GM21367 (cell line): ENCODE measurements around the gene WDR64.
"Not testable (repeated sequence)": the region's sequence is repeated elsewhere in the genome, so short reads cannot be mapped to it uniquely, and the experiment has no call there.

ENCODE experiments used
- ATAC-seq: cut with Tn5 transposase; IDR thresholded peaks from one replicate; pipeline ENCODE4 v1.9.1; 2021; ENCODE audit not compliant: unreplicated experiment

WDR64 gene

DNA sequence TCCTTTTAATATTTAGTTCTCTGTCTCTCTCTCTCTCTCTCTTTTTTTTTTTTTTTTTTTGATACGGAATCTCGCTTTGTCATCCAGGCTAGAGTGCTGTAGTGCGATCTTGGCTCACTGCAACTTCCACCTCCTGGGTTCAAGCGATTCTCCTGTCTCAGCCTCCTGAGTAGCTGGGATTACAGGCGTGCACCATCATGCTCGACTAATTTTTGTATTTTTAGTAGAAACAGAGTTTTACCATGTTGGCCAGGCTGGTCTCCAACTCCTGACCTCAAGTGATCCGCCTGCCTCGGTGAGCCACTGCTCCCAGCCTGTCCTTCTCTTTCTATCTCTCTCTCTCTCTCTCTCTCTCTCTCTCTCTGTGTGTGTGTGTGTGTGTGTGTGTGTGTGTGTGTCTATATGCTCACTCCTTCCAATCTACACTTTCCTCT lies 83.4 kb downstream of the WDR64 start:
- not testable (repeated sequence) for ATAC-seq

DNA sequence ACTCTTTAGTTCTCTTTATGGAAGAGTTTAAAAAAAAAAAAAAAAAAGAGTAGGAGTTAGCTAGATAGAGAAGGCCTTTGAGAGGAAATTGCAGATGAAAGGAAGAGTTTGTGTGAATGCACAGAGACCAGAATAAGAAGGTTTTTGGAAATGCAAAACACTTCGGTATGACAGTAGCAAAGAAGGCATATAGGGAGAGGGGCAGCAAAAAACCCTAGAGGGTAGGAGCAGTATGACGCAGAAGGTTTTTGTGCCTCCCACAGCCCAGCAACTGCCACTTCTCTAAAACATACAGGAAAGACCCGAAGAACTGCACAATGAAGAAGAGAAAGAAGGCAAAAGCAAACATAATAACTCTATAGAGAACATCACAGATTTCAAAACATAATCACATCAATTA lies 84.3 kb downstream of the WDR64 start:
- no peak for ATAC-seq

DNA sequence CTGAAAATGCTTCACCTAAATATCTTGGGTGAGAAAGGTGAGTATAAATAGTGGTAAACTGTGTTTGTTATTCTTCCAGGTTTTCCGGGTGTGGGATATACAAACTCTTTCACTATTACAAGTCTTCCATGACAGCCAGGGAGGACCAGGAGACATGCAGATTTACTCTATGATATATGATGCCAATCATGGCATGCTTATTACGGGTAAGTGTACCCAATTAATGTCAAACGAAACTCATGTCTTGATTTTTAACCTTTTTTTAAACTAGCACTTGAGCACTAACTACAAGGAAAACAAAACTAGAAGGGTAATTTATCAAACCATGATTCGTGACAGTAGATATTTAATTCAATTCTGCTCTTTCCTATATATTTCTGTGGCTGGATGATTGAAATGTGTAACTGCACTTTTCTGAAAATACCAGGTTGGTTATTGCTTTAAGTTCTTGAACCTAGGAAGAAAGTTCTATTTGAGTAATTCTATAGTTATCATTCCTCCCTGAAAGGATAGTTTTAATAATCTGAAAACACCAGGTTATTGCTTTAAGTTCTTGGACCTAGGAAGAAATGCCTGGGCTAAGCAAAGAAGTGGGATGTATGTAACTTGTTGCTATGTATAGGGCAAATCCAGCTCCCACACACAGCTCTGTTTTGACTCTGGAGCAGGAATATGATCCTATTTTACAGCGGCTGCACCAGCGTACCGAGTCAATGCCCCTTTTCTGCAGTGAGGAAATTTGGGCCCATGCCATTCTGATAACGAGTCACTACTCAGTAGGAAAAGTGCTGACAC lies 86.4 kb downstream of the WDR64 start:
- ATAC-seq = no peak

DNA sequence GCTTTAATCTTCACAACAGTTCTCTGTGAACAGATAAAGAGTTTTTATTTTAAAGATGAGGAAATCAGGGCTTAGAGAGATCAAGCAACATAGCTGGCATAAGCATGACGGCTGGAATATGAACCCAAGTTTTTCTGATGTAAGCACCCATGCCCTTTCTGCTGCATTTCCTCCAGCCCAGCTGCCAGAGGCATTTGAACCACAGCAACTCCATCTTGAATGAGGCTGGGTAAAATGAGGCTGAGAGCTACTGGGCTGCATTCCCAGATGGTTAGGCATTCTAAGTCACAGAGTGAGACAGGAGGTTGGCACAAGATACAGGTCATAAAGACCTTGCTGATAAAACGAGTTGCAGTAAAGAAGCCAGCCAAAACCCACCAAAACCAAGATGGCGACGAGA lies 90.0 kb downstream of the WDR64 start:
- no peak for ATAC-seq

DNA sequence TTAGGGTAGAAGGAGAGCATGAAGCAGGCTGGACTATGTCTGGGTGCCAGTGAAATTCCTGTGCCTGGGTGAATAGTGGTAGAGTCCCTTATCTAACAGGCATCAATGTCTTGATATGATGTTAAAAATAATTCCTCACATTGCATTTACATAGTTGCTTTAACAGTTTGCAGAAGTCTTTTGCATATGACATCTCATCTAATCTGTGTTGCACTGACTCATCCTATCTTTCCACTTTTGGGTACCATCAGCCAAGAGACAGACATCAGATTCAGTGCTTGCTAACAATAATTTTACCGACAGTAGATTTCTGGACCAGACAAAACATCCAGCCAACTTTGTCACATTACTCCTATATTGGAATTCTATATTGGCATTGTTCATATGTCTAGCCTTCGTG lies 92.5 kb downstream of the WDR64 start:
- no peak for ATAC-seq

DNA sequence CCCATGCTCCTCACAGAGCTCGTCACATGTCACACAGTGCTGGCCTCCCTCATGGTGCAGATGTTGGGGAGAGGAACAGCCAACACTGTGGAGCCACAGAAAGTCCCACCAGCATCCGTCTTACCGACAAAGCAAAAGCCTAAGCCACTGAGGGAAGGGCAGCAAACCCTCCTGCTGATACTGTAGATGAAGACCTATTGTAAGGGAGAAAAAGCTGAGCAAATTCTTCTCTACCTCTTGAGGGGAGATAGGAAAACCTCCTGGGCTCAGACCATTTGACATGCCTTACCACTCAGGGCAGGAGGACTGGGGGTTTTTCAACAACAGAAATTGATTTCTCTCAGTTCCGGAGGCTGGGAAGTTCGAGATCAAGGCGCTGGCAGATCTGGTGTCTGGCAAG lies 95.9 kb downstream of the WDR64 start:
- ATAC-seq = no peak

DNA sequence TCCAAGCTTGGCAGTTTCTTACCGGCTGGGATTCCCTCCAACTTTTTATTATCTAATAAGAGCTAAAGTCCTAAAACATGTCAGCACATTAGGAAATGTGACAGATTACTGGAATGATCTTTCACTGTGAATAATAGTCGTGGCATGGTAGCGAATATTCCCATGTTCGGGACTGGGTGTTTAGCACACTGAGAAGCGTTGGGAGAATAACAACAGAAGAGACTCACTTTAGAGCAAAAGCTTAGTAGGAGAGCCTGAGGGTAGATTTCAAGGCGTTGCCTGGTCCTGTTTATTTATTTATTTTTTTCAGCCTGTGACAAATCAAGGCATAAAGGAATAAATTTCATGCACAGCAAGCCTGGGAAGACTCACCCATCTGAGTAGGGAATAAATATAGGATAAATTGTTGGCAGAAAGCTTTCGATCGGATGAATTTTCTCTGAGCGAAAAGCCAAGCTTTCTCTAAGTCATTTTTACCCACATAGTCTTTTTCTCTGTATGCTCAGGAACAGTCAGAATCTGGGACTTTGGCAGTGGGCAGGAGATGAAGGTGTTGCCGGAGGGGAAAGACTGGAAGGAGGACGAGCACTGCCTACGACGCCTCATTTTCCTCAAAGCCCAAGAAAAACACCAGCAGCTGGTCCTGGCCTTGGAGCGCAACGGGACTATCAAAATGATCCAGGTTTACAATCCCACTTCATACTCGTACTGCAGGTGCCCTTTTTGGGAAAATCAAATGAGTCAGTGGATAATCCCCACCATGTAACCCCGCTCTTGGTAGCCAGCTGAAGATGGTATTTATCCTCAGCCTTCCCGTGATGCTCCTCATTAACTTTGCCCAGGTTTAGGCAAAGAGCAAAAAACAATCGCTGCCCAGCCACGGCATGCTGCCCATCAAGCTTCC lies 97.2 kb downstream of the WDR64 start:
- no peak for ATAC-seq

DNA sequence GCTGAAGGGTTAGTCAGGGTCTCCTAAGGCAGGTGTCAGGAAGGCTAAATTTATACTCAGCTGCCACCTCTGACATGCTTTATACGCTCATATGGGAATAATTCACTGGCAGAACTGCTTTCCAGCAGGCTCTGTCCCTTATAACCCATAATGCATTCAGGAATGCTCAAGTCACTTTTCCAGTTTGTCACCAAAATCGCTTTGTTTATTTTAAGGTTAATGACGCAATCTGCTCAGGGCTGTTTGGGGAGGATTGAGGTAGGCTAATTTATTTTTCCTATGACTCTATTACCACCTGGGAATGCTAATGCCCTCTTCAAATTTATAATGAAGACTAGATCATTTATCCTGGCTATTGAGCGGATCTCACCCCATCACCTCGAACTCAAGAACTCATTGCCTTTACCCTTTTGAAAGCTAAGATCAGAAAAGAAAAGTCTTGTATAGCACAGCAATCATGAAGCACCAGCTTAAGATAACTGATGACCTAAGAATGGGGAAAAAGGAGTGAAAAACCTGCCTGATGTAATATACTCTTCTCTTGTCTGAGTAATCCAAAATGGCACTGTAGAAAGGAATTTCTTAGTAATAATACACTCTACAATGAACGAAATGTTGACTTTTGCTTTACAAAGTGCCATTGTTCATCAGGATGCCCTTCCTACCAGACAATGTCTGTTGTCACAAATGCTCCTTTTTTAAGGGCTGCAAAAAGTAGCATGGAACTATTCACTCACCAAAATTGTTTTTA lies 98.0 kb downstream of the WDR64 start:
- ATAC-seq = no peak

DNA sequence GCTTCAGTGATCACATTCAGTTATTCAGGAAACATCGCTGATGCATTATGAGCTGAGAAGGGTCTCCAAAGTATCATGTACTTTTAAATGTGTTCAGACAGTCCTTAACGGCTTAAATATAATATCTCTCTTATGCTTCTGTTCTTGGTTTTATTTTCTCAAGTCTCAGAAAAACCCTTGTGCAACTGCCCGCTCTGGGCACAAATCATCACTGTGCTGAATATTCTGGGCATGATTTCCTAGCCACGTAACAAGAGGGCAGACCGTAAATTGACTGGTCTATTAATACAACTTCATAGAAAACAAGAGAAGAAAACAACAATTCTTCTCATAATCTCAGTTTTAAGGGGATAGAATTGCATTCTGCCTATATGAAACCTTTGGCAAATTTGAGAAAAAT lies 99.4 kb downstream of the WDR64 start:
- no peak for ATAC-seq

DNA sequence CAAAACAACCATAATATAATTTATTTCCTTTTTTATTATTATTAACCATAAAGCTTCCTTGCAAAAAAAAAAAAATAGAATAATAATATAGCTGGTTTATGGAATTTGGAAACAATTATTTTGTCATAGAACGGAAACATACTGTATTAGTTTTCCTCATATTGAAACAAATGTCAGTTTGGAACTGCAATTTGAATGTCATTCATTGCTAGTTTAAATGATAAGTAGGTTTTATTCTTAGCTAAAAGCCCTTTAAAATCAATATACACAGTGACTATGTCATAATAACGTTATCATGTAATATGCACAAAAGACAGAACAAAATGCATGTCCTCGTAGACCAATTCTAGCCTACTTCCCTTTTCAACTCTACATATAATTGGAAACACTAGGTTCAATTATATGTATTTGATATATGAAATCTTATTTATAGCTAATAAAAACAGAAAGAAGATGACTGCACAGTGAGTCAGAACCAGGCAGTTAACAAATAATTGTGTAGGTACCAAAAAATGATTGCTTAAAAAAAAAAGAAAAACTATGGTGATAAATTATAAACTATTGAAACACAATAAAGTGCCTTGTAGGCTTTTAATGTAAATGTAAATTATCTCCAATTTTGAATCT lies 110.7 kb downstream of the WDR64 start:
- no peak for ATAC-seq

DNA sequence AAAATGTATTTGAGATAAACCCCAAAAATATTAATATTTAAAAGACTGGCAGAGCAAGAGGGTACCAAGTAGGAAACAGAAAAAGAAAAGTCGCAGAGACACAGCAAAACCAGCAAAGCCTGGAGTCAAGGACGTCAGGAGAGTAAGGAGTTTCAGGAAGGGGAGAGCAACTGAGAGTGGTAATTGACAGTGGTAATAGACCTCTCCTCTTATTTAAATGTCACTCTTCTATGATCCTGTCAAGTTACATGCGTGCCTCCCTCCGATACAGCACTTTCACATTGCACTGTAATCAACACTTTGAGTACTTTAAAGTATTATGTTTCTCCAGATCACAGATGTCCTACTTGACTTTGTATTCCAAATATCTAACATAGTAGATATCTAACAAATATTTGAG lies 113.3 kb downstream of the WDR64 start:
- no peak for ATAC-seq

DNA sequence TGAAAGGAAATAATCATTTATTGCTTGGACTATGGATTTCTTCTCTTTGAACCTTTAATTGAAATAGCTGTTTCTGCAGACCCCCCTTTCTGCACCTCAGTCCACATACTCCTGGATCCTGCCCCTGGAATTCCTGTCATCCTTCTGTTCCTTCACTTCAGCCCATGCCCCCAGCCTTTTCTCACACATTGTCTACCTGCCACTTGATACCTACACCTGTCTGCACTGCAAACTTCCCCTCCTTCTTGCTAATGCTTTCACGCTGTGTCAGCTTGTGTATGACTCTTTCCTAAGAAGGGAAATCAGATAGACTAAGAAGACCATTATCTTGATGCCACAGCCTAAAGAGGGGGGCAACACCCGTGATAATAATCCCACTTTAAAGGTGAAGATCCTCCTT lies 115.7 kb downstream of the WDR64 start:
- ATAC-seq = no peak

DNA sequence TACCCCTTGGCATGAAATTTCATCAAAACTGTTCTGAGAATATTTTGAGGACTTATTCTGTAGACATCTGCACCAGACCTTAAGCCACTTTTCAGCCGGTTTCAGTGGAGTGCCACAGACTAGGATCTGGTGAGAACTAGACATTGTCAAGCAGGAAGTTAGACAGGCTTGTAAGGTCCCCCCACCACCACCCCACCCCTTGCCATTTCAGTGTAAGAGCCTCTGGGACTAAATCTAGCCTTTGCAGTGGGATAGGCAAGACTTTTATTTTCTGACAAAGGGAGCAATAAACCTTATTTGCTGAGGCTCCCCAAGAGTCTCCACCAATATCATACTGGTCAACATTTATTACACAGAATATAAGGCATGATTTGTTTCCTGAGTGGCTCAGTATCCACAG lies 118.0 kb downstream of the WDR64 start:
- no peak for ATAC-seq

DNA sequence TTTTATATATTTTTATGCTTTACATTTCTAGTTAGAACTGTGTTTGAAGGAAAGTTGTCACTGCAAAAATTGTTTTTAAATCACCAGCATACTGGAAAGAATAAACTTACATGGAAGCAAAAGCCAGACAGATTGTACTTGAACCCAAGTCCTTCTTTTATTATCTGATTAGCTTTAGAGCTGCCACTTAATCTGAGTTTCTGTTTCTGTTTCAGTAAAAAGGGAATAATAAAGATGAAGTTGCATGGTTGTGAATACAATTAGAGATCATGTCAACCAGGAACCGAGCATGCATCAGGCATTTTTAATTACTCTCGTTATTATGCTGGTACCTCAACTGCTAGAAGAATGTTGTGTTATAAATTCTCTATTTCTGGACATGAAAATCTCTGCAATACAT lies 119.0 kb downstream of the WDR64 start:
- ATAC-seq = no peak

DNA sequence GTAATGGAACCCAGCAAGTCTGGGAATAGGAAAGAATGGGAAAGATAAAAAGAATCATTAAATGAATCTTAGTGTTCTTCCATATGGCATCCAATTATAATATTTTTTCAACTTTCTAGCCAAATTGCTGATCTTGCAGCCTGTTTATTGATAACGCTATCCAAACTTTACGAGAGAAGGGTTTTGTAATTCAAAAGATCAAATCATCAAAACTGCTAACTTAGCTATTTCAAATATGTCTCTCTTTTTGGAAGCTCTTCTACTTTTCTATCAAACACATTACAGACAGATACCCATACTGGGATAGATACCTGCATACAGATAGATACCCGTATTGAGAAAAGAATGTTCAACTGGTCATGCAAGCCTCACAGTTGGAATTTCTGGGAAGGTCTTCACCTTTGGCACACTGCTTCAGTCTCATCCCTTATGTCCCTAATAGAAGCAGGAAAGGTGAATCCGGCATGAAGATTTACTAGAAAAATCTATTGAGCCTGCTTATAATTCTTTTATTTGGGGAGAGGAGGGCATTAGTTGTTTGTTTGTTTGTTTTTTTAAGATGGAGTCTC lies 120.9 kb downstream of the WDR64 start:
- ATAC-seq = no peak

DNA sequence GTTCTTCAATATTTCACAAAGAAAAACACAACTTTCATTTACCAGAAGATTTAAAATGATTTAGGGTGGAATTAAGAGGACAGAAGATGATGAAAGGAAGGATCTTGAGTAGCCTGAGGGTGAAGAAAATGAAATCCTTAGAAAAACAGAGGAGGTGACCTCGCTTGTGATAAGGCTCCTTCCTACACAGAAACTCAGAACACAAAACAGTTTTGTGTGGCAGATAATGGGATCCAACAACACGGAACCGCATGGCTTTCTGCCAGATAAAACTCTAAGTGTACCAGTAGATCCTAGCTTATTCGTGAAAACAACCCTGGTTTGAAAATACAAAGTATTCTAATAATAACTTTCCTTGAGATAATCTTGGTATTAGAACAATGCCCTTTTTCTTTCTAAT lies 121.9 kb downstream of the WDR64 start:
- ATAC-seq = no peak

DNA sequence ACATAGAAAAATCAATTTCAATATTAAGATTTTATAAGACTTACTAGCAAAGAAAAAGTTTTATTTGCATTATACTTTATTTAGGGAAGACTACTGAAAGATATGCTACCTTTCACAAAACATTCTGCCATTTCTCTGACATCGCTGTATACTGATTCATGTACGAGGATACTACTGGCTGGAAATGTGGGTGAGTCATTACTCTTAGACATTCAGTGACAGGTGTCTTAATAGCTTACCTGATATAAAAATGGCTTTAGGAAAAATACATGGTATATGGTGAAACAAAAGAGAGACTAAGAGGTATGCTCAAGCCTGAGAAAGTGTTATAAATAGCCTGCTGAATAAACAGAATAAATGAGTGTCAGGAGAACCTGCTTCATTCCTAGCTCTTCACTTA lies 122.9 kb downstream of the WDR64 start:
- ATAC-seq = no peak

DNA sequence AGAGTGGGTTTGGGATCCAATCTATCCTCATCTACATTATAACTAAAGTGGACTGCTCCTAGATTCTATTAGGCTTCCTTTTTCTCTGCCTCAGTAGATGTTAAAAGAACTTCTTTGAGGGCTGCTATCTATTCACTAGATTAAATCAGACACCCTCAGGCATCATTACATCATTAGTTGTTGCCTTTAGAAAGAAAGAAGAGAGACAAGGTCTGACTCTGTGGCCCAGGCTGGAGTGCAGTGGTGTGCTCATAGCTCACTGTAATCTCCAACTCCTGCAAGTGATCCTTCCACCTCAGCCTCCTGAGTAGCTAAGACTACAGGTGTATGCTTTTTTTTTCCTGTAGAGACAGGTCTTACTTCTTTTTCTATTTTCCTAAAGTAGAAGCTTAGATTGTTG lies 124.8 kb downstream of the WDR64 start:
- no peak for ATAC-seq

DNA sequence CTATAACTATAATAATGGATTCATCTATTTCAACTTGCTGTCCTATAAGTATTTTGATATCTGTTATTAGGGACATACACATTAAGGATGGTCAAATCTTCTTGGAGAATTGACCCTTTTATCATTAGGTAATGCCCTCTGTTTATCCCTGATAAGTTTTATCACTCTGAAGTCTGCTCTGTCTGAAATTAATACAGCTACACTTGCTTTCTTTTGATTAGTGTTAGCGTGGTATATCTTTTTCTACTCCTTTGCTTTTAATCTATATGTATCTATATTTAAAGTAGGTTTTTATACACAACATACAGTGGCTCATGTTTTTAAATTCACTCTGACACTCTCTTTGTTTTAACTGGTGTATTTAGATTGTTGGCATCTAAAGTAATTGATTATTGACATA lies 126.0 kb downstream of the WDR64 start:
- ATAC-seq = no peak

DNA sequence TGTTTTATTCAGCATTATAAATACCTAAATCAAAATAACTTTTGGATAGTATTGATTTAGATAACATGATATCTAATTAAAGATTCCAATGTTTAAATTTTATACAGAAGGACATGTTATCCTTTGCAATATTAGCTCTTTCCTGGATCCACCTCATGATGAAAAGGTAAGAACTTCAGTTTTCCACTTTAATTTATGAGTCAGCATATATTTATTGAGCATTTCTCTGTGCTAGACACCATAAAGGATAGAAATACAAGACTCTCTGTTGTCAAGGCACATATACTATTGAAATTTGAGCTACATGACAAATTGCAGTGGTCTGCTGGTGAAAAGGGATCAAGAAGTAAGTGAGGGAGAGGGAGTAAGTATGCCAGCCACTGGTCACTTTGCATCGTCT lies 127.8 kb downstream of the WDR64 start:
- ATAC-seq = no peak

DNA sequence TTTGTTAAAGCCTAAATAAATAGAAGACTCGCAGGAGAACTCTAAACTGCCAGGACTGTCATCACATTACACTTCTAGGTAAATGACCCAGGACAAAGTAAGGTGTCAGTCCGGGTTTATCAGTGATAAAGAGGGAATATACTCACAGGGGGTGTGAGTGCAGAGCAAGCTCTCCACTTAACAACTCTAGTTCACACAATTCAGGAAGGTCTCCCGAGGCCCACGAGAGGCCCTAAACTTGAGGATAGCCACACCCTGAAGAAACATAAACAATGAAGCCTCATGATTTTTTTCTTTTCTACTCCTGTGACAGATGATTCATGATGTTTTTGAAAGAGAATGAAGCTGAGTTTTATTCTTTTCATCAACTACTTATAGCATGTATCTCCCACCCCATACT lies 130.3 kb downstream of the WDR64 start:
- no peak for ATAC-seq
